NOMO-1 treated with dmso at 0.1 percent for 144 hours (cell line): Measurements from ENCODE around the gene USP7.
"Not testable (repeated sequence)": the region's sequence is repeated elsewhere in the genome, so short reads cannot be mapped to it uniquely, and the experiment has no call there.

Experiments used
- DNase-seq: peaks from one replicate; lab custom pipeline; 2025; ENCODE audit not compliant: unreplicated experiment; lab: John Stamatoyannopoulos, UW

USP7 gene

DNA sequence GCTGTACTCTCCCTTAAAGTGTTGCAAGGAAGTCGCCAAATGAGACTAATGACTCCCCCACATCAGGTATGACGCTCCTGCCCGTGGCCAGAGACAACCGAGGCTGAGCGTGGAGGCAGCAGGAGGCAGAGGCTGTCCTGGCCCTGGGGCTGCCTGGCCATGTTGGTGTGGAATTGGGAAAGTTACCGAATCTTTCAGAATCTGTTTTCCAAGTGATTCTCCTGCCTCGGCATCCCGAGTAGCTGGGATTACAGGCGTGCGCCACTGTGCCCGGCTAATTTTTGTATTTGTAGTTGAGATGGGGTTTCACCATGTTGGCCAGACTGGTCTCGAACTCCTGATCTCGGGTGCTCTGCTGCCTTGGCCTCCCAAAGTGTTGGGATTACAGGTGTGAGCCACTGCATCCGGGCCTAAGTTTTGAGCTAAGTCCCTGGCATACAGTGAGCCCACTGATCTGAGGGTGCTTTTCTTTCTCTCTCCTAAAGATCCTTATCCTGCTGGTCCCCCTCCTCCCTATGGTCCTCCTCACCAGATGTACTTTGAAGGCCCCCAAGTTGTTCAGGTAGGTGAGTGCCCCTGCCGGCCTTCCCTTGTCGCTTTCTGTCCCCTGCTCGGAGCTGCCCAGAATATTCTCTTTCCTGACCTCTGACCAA is 80.9 kb downstream of the USP7 start:
- DNase-seq: no peak

DNA sequence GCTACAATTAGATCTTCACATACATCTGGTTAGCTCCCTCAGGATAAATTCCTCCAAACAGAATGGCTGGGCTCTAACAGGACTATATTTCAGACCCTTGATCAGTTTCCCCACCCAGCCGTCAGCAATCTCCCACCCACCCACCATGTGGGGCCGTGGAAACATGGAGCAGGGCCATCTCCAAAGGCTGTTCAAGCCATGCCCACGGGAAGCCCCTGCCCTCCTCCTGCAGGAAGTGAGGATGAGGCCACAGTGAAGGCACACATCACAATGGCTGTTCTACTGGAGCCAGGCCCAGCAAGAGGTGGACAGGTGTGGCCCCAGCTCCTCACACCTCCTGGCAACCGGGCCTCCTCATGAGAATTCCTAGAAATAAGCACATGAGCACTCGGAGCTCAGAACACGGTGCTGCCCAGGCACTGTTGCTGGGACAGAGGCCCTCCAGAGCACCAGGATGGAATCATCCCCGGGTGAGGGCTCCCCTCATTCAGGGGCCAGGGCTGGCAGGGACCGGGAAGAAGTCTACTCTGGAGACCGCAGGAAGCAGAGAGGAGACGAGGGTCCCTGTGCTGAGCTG is 81.6 kb downstream of the USP7 start, which contains the start of gene LITAFD:
TSS of gene LITAFD (plus strand) at position 311 of the 577 bp plus-strand sequence. CDS start 2,005 bp downstream, outside the sequence.
- no peak for DNase-seq

DNA sequence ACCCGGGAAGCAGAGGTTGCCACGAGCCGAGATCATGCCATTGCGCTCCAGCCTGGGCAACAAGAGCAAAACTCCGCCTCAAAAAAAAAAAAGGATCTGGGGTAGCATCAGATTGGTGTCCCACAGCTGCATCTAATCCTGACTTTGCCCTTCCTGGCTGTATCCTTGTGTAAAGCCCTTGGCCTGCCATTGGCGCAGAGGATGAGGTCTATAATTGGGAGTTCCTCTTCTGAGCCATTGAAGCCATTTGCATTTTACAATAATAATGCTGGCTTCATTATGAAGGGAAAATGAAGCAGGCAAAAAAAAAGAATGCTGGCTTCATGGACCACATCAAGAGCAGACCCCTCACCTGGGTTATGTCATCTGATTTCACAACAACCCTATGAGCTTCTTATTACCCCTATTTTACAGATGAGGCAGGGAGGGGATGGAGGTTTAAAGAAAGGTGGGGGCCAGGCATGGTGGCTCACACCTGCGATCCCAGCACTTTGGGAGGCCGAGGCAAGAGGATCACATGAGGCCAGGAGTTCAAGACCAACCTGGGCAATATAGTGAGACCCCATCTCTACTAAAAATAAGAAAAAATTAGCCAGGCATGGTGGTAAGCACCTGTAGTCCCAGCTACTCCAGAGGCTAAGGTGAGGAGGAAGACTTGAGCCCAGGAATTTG is 82.7 kb downstream of the USP7 start:
- DNase-seq: no peak

DNA sequence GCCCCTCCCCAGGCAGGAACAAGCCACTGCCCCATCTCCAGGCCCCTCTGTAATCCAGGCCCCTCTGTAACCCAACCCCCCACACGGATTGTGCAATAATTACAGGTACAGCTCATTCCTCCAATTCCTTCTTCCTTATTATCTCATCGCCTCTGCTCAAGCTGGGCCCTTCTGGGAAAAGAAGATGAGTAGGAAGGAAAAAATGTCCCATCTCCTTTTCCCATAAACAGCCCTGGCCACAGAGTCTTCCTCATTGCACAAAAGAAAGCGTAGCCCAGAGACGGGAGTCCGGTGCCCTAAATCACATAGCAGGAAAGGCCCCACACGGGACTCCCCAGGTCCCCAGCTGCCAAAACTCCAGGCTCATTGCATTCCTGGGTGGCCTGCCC is 85.2 kb downstream of the USP7 start:
- DNase-seq: no peak

DNA sequence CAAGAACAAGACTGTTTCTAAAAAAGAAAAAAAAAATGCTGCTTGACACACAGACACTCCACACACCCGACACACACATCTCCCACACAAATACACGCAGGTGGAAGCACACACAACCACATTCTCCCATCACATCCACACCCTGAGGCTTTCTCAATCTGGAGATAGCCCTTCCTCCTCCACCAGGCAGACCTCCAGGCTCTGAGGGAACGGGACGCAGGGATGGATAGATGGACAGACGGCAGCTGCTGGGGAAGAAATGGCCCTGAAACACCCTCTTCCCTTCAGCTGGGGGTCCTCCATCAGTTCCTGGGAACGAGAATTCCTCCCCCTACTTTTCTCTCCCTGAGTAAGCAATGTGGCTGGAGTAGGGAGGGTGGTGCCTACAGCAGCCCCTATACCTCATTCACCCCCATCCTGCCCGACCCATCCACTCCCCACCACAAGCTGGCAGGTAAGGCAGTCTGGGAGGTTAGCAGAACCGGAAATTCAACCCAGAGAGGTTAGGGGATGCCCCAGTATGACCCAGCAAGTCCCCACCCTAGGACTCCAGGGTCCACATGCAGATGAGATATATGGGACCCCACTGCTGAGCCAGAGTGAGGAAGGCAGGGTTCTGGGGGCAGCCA is 85.7 kb downstream of the USP7 start:
- DNase-seq: no peak

DNA sequence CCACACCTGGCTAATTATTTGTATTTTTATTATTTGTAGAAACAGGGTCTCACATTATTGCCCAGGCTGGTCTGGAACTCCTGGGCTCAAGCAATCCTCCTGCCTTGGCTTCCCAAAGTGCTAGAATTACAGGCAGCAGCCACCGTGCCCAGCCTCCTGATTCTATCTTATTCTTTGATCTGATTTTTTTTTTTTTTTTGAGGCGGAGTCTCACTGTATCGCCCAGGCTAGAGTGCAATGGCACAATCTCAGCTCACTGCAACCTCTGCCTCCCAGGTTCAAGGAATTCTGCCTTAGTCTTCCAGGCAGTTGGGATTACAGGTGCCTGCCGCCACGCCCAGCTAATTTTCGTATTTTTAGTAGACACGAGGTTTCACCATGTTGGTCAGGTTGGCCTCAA is 88.4 kb downstream of the USP7 start:
- not testable (repeated sequence) for DNase-seq

DNA sequence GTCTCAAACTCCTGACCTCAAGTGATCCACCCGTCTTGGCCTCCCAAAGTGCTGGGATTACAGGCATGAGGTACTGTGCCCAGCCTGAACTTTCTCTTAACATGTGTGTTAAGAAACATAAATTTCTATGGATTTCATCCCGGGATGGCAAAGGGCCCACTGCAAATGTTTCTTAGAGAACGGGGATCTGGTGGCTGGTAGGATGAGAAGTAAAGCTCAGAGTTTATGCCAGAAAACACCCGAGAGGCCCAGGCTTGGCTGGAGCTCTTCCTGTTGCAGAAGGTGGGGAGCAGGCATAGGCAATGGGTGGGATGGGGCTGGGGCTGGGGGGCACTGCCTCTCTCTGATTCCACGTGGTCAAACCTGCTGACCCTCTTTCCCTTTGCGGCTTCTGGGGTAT is 89.3 kb downstream of the USP7 start:
- DNase-seq: no peak

DNA sequence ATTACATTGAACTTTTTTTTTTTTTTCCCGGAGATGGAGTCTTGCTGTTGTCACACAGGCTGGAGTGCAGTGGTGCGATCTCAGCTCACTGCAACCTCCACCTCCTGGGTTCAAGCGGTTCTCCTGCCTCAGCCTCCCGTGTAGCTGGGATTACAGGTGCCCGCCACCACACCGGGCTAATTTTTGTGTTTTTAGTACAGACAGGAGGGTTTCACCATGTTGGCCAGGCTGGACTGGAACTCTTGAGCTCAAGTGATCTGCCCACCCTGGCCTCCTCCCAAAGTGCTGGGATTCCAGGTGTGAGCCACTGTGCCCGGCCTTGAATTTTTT is 89.9 kb downstream of the USP7 start:
- not testable (repeated sequence) for DNase-seq

DNA sequence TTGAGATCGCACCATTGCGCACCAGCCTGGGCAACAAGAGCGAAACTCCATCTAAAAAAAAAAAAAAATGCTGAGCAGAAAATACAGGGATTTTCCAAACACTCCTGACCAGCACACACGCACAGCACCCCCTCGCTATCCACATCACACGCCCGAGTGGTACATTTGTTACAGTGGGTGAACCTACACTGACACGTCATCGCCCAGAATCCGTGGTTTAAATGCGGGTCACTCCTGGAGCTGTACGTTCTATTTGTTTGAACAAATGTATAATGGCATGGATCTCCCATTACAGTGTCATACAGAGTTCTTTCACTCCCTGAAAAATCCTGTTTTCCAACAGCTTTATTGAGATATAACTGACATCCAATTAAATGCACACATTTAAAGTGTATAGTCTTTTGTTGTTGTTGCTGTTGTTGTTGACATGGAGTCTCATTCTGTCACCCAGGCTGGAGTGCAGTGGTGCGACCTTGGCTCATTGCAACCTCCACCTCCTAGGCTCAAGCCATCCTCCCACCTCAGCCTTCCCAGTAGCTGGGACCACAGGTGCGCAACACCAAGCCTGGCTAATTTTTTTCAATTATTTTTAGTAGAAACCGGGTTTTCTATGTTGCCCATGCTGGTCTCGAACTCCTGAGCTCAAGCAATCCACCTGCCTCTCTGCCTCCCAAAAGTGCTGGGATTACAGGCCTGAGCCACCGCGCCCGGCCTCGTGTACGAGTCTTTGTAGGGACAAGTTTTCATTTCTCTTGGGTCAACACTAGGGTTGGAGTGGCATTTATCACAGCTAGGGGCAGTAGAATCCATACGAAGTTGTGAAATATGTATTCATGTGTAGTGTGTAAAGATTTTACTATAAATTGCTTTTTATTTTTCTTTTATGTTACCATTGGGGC is 90.5 kb downstream of the USP7 start:
- no peak for DNase-seq

DNA sequence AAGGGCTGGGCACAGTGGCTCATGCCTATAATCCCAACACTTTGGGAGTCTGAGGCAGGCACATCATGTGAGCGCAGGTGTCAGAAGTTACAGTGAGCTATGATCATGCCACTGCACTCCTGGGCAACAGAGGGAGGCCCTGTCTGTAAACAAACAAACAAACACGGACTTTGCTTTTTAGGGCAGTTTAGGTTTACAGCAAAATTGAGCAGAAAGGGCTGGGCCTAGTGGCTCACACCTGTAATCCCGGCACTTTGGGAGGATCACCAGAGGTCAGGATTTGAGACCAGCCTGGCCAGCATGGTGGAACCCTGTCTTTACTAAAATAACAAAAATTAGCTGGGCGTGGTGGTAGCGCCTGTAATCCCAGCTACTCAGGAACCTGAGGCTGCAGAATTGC is 91.6 kb downstream of the USP7 start:
- no peak for DNase-seq

DNA sequence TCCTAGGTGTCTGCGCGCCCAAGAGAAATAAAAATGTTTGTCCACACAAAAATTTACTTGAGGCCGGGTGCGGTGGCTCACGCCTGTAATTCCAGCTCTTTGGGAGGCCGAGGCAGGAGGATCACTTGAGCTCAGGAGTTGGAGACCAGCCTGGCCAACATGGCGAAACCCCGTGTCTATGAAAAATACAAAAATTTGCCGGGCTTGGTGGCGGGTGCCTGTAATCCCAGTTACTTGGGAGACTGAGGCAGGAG is 93.8 kb downstream of the USP7 start:
- DNase-seq: not testable (repeated sequence)

DNA sequence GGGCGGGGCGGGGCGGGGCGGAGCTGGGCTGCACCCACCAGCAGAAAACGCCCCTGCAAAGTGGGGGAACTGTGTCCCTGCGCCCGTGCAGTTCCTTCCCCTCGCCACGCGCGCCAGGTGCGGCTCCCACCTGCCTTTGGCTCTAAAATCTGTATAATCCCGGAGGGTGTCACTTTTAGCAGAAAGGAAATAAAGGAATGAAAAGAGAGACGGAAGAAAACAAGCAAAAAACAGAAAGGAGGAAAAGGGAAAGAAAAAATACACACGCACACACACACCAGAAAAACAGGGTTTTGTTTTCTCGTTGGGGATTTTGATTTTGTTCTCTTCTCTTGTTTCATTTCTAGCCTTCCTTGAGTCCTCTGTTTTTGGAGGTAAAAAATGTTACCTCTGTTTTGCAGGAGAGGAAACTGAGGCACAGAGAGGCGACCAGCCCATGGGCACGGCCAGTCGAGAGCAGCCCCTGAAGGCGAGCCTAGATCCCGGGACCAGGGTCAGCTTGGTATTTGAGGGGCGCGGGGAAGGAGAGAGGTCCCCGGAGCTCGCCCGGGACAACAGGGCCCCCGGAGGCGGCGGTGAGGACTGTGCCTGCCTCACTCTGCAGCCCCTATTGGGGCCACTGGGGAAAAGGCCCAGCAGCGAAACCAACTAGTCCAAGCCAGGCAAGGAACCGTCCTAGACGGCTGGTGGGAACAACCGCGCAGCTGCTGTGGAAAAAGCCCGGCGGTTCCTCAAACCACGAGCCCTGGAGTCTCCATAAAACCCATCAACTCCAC is 94.3 kb downstream of the USP7 start:
- DNase-seq: no peak

DNA sequence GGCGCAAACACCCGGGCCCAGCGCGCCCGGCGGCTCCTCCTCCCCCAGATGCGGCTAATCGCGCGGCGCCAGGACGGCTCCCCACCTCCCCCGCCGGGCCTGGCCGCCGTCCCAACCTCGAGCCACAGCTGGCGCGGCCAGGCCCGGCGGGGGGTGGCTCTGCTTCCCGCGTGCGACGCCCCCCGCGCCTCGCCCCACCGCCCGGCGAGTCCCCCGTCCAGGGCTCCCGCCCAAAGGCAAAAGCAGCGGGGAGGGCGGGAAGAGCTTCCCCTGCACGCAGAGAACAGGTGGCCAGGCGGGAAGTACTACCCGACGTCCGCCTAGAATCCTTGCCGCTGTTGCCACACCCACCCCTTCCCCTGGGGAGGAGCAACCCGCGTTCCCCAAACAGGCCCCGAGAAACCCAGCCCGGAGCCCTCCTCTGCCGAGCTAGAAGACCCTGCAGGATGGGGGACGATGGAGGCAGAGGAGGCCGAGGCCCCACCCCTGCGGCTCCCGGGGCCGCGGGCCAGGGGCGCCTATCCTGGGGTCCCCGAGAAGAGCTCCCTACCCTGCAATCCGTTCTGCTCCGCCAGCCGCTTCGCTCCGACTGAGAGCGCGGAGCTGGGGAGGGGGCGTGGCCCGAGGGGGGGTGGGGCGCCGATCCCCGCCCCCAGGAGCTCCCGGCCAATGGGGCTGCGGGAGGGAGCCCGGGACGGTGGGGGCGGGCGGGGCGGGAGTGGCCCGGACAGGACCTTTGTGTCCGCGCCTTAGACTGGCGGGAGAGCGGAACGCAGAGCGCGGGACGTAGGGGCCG is 95.1 kb downstream of the USP7 start, which contains the start of gene CARHSP1:
TSS of gene CARHSP1 (minus strand) at position 591 of the 796 bp plus-strand sequence. CDS start 9,678 bp downstream, outside the sequence.
- peak; percentile 95 for DNase-seq

DNA sequence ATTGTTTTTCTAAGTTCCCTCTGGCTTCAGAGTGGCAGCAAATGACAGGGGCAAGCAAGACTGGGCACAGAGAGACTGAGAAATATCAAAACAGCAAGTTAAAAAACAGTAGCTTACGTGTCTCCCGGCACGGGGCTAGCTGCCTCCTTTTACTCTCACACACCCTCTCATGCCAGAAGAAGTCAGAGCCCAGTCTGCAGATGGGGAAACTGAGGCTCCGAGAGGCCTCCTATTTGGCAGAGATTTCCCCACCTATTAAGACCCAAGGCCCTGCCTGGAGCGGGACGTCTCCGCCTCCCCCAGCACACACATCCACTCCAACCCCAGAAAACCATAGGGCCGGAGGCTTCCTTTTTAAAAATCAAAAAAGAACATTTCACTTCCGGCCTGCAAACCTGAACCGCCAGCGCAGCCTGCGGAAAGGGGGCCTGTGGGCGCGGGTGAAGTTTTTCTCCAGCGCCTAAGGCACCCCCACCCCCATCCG is 95.7 kb downstream of the USP7 start:
- DNase-seq: peak; percentile 63

DNA sequence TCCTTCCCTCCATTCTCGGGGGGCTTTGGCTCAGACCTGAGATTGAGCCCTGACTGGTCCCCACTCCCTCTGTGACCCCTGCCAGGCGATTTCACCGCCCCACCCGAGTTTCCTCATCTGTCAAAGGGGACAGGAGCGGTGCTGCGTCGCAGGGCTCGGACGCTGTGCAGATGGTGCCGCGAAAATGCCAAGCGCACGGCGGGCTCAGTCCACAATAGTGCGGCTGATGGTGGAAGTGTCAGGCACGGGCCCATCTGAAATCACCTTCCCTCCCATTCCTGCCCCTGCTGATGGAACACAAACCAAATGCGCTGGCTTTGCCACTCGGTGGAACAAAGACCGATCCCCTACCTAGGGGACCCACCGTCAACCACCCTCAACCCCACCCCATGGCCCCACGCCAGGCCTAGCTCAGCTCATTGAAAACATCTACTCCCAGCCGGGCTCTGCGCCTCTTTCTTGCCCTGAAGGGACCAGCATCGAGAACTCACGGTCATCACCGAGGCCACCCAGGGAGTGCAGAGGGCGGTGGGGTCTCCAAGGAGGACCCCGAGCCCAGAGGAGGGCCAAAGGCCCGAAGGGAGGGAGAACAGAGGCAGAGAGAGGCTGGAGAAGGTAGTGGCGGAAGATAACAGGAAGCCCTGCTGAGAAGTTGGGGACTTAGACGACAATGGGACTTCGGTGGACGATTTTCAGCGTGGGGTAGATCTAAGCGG is 96.3 kb downstream of the USP7 start:
- DNase-seq: peak; percentile 37

DNA sequence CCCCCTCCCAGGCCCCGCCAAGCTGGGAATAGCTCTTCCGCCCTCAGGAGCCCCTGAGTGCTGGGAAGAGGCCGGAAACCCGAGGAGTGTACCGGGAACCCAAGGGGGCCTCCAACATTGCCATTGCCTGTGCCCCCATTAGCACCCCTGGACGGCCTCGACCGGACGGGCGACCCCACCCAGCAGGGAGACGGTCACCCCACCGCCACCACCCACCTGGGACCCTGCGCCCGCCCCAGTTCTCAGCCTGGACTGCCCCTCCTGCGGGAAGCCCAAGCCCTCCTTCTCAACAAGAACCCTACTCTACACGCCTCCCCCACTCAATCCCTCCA is 96.9 kb downstream of the USP7 start:
- no peak for DNase-seq

DNA sequence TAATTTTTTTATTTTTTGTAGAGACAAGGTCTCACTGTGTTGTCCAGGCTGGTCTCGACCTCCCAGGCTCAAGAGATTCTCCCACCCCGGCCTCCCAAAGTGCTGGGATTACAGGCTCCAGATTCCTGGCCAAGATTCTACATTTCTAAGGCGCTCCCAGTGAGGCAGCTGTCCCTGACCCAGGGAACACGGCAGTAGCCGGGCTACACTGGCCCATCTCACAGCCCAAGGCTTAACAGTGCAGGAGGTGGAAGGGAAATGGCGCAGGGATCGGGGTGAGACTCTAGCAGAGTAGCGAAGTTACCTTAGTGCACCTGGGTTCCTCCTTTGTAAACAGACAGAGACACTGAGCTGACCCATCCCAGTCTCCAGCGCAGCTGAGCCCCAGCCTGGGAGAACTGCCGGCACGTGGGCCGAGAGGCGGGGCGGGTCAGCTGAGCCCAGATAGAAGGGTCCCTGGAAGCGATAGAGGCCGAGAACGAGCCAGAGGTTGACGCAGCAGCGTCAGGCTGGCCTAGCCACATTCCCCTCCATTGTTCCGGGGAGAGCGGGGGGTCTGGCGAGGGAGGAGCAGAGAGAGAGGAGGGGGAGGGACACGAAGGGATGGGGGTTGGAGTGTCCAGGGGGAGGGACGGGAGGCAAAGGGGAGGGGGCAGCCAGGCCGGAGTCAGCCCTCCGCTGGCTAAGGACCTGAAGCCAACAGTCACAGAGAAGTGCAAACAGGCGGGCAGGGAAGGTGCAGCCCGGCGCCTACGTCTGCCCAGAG is 97.4 kb downstream of the USP7 start:
- DNase-seq: no peak

DNA sequence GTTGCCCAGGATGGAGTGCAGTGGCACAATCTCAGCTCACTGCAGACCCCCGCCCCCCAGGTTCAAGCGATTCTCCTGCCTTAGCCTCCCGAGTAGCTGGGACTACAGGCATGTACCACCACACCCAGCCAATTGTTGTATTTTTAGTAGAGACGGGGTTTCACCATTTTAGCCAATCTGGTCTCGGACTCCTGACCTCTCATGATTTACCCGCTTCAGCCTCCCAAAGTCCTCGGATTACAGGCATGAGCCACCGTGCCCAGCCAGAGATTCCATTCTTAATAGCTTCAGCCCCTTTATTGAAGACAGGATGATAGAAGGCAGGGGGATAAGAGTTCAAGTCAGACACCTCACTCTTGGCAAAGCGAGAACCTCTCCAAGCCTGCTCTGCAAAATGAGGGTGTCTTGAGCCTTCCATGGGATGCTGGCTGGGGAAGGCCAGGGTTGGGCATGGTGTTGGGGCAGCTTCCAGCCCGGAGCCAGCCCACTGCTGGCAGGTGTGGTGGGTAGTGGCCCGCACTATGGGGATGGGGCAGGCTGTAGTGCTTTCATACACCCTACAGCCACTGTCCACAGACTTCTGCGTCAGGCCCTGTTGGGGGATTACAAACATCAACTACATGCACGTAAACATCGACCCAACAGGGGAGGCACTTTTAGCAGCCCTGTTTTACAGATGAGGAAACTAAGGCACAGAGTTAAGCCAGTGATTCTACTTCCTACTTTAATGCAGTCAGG is 98.4 kb downstream of the USP7 start:
- DNase-seq: no peak
